HL-60 (cell line): ENCODE results near the gene AOC3.
A peak's percentile ranks its signal among the peaks of the same experiment; 100 is the strongest.

ENCODE experiments used
- DNase-seq, 2 experiments: peaks; one replicate each; pipeline ENCODE4 v3.0.0-alpha.2; 2010 to 2020; ENCODE audit warnings: low read depth in 1 of 2, low spot score in 1 of 2
- H3K27ac ChIP-seq: fragments of 250-450 bp; sonication (Bioruptor Pico); replicated peaks from 2 replicates; pipeline ENCODE4 v1.5.1; 2020; ENCODE audit warnings: mild to moderate bottlenecking, moderate library complexity
- H3K27me3 ChIP-seq: fragments of 250-450 bp; sonication (Bioruptor Pico); 2 replicates; pipeline ENCODE4 v1.5.1; 2021; ENCODE audit warnings: mild to moderate bottlenecking, moderate library complexity; ENCODE audit not compliant: insufficient read depth, poor library complexity, severe bottlenecking
- H3K4me3 ChIP-seq: replicated peaks from 2 replicates; pipeline ENCODE4 v1.5.1; 2011; ENCODE audit warnings: mild to moderate bottlenecking, control low read depth, low read length; ENCODE audit not compliant: insufficient read depth
- CTCF ChIP-seq: IDR thresholded peaks from one replicate; pipeline ENCODE4 v1.5.1; 2011; ENCODE audit warnings: low read length, control low read depth, inconsistent platforms; ENCODE audit not compliant: insufficient read depth
- GABPA ChIP-seq: IDR thresholded peaks from 2 replicates; pipeline ENCODE4 v1.6.1; 2012; ENCODE audit warnings: low read depth
- POLR2AphosphoS5 ChIP-seq: IDR thresholded peaks from 2 replicates; pipeline ENCODE4 v1.6.1; 2012; ENCODE audit warnings: low read depth
- REST ChIP-seq: IDR thresholded peaks from 2 replicates; pipeline ENCODE4 v1.6.1; 2012; ENCODE audit warnings: low read depth; ENCODE audit not compliant: insufficient replicate concordance
- SPI1 ChIP-seq: IDR thresholded peaks from 2 replicates; pipeline ENCODE4 v1.6.1; 2012; ENCODE audit warnings: low read depth, mild to moderate bottlenecking, borderline replicate concordance

Gene AOC3

GRCh38 chr17:42844761-42845555 is 6.0 kb upstream of the AOC3 start:
- H3K27me3 ChIP-seq: no peaks in the 10 kb centered on the region
- no peak overlapping the region for H3K27ac ChIP-seq
- no peak overlapping the region for H3K4me3 ChIP-seq
- TF ChIP-seq SPI1: no peak
- TF ChIP-seq POLR2AphosphoS5: peak; percentile 26; the same call in 1 of the 2 replicates
- no peak for DNase-seq

GRCh38 chr17:42845556-42845917 is 5.5 kb upstream of the AOC3 start:
- TF ChIP-seq POLR2AphosphoS5 (peak; percentile 4; the same call in 1 of the 2 replicates), CTCF (no peak)
- Histone ChIP-seq H3K27me3 (no peaks in the 10 kb centered on the region), H3K27ac (no peak overlapping the region), H3K4me3 (no peak overlapping the region)
- no peak for DNase-seq

- Histone ChIP-seq H3K27me3 (no peaks in the 10 kb centered on the region), H3K27ac (no peak overlapping the region), H3K4me3 (no peak overlapping the region)
- no peak for DNase-seq
- no peak for TF ChIP-seq CTCF
- TF ChIP-seq SPI1: no peak
- TF ChIP-seq REST: no peak
- TF ChIP-seq GABPA: no peak
- no peak for TF ChIP-seq POLR2AphosphoS5
Observed at GRCh38 chr17:42845918-42846593, 4.9 kb upstream of the AOC3 start.

GRCh38 chr17:42846594-42847280 is 4.3 kb upstream of the AOC3 start:
- peak in 1 of 2 experiments; percentile 34 for DNase-seq
- Histone ChIP-seq H3K27me3 (no peaks in the 10 kb centered on the region), H3K4me3 (no peak overlapping the region), H3K27ac (no peak overlapping the region)
- TF ChIP-seq REST (no peak), CTCF (no peak), SPI1 (no peak), GABPA (no peak), POLR2AphosphoS5 (no peak)
